GM12878 (cell line): ENCODE results near the gene PNLDC1.

Experiments
- CTCF ChIP-seq, 3 experiments: IDR thresholded peaks in 2 of 3; conservative IDR thresholded peaks in 1 of 3; 2 replicates each; pipeline ENCODE4 v1.5.1; 2011; ENCODE audit warnings: low read depth in 3 of 3, low read length in 3 of 3, mild to moderate bottlenecking in 3 of 3, control low read depth in 2 of 3, moderate library complexity in 2 of 3, inconsistent platforms in 1 of 3, mixed read lengths in 1 of 3; ENCODE audit not compliant: control insufficient read depth in 2 of 3, insufficient read depth in 1 of 3; ENCODE audit errors: extremely low read depth in 1 of 3
- IRF3 ChIP-seq: fragments of 450-650 bp; IDR thresholded peaks from 2 replicates; pipeline ENCODE4 v1.6.1; 2014; ENCODE audit warnings: mild to moderate bottlenecking
- POLR2A ChIP-seq: IDR thresholded peaks from 2 replicates; pipeline ENCODE4 v1.6.1; 2011; ENCODE audit warnings: low read depth, mild to moderate bottlenecking, low read length
- SRF ChIP-seq, 2 experiments: IDR thresholded peaks; 2 replicates each; pipeline ENCODE4 v1.6.1; 2011; ENCODE audit warnings: low read depth in 2 of 2, low read length in 2 of 2, mild to moderate bottlenecking in 1 of 2, moderate library complexity in 1 of 2
- TAF1 ChIP-seq: IDR thresholded peaks from 2 replicates; pipeline ENCODE4 v1.6.1; 2011; ENCODE audit warnings: mild to moderate bottlenecking, low read depth, low read length, borderline replicate concordance

- TF ChIP-seq TAF1 (no peak), CTCF (IDR thresholded peaks at IDR 0.05 in 2 of 3, conservative IDR thresholded peaks at IDR 0.05 in 1 of 3; ENCODE audit: control insufficient read depth in 2 of 3, extremely low read depth in 1 of 3, insufficient read depth in 1 of 3, low read depth in 3 of 3, low read length in 3 of 3) (no peak), IRF3 (no peak), SRF (IDR thresholded peaks at IDR 0.05; ENCODE audit: low read depth in 2 of 2, low read length in 2 of 2) (no peak), POLR2A (no peak)
These were observed 27.0 kb downstream of the PNLDC1 start for GRCh38 chr6:159826968-159827647.
